Heart left ventricle (tissue), 16 donors: ENCODE measurements around the gene ZWILCH. TPM values are rescaled to one million over a fixed set of nuclear protein-coding genes. Genes with fewer than 3 reads are reported as not detected.

Source experiments
- ATAC-seq, 4 donors: fragments of 200-7000 bp; cut with Tn5 transposase; one replicate each; pipeline ENCODE4 v1.9.1; 2020 to 2022; ENCODE audit warnings: moderate library complexity in 4 of 4, mild to moderate bottlenecking in 3 of 4, moderate number of reproducible peaks in 1 of 4
- DNase-seq, 5 donors: peaks; one replicate each; pipeline ENCODE4 v3.0.0-alpha.2; 2020
- H3K27ac ChIP-seq, 12 donors: fragments of 200-600 bp; sonication (generic) in 4 of 12; one replicate each; pipeline versions ENCODE4 v1.5.0 to v1.8.0; 2016 to 2022; ENCODE audit warnings: mild to moderate bottlenecking in 2 of 12
- H3K27me3 ChIP-seq, 9 donors: fragments of 200-600 bp; sonication (generic) in 2 of 9; one replicate each; pipeline versions ENCODE4 v1.5.1 to v1.8.0; 2016 to 2022; ENCODE audit warnings: mild to moderate bottlenecking in 3 of 9
- H3K36me3 ChIP-seq, 9 donors: fragments of 200-600 bp; sonication (generic) in 2 of 9; one replicate each; pipeline versions ENCODE4 v1.5.0 to v1.8.0; 2018 to 2022; ENCODE audit warnings: mild to moderate bottlenecking in 2 of 9
- H3K4me1 ChIP-seq, 12 donors: fragments of 200-600 bp; sonication (generic) in 4 of 12; one replicate each; pipeline versions ENCODE4 v1.5.0 to v1.8.0; 2016 to 2022; ENCODE audit warnings: mild to moderate bottlenecking in 3 of 12
- H3K4me3 ChIP-seq, 12 donors: fragments of 200-600 bp; sonication (generic) in 4 of 12; one replicate each; pipeline versions ENCODE4 v1.5.0 to v1.8.0; 2017 to 2022; ENCODE audit warnings: mild to moderate bottlenecking in 9 of 12, moderate library complexity in 4 of 12
- H3K9me3 ChIP-seq, 12 donors: fragments of 200-600 bp; sonication (generic) in 4 of 12; one replicate each; pipeline versions ENCODE4 v1.5.0 to v1.8.0; 2016 to 2022; ENCODE audit warnings: mild to moderate bottlenecking in 1 of 12
- POLR2A ChIP-seq, 2 donors: fragments of 450-650 bp; IDR thresholded peaks; one replicate each; pipeline ENCODE4 v1.6.1; 2017; ENCODE audit warnings: antibody characterized with exemption in 2 of 2, mild to moderate bottlenecking in 2 of 2, moderate library complexity in 2 of 2
- WGBS, 4 donors: extraction: QIAGEN DNeasy Blood & Tissue Kit in 2 of 4; methylation state at CpG; one replicate each; pipeline versions ENCODE4 v1.1.5 to v1.1.7; 2013 to 2018; 5-methylcytosine and 5-hydroxymethylcytosine counted together
- intact Hi-C, 10 donors: fragments of 100-400 bp; cut with DNase I; formaldehyde crosslinking; loops; one replicate each; pipeline versions ENCODE4 v1.11.1 to v1.14.2; 2022
- polyA plus RNA-seq, 2 donors: library from polyadenylated mRNA; stranded (reverse); fragments of 200-250 nt; gene quantifications; one replicate each; pipeline ENCODE4 v1.2.3, GENCODE V29; 2013
- total RNA-seq, 9 donors: library from RNA; depleted of rRNA in 2 of 9; stranded (reverse); fragments of >200 nt in 2 of 9; fragmentation: NEBNext Ultra II Directional in 3 of 9; extraction: Animal tissue kit (Norgen Biotek cat#: 25700) in 3 of 9; gene quantifications; one replicate each; pipeline versions ENCODE4 v1.1.0 to v1.2.4, GENCODE V29; 2016 to 2023
- TF ChIP-seq, protein P1 (sequence below), 12 donors: fragments of 200-600 bp; sonication (generic) in 4 of 12; IDR thresholded peaks; one replicate each; pipeline versions ENCODE4 v1.5.0 to v1.8.0; 2018 to 2022; ENCODE audit warnings: antibody characterized with exemption in 12 of 12, mild to moderate bottlenecking in 5 of 12
- donor health status: ischemic (EF 13 %, LVEDD 7.1; RV severe dilation, severe dysfunction).
- donor health status: healthy with polysubstance abuse.
- donor health status: DM: no; HTN: yes; CAD: no.
- donor health status: DM: no; HTN: no; CAD: no.
- donor health status: ischemic (EF 25% LVEDD 6.9; RV normal size, moderate dysfunction).
- donor health status: ischemic (EF 25% LVEDD 5.7; RV mildly dilated, moderate dysfunction).
- donor health status: healthy.
- donor health status: DM: yes; HTN: yes; CAD: no.
- donor health status: ischemic (EF 35%, LVEDD 5.7; RV mildly dilated, moderate dysfunction).
- donor health status: nonischemic (EF 11% LVEDD 7.7; RV severe dilation, severe dysfunction).
- donor health status: DM: yes; HTN: yes; CAD: no.
- donor health status: PGD.
- donor health status: ischemic (EF 29% LVEDD 5.4; RV normal size, mild dysfunction).
- donor health status: nonischemic (EF 23%, LVEDD 6.1; RV moderate dilation, normal function).

The ZWILCH gene
- total and polyA plus RNA-seq, 11 donors: 0.53 to 5.4 (median 2.6) TPM

DNA sequence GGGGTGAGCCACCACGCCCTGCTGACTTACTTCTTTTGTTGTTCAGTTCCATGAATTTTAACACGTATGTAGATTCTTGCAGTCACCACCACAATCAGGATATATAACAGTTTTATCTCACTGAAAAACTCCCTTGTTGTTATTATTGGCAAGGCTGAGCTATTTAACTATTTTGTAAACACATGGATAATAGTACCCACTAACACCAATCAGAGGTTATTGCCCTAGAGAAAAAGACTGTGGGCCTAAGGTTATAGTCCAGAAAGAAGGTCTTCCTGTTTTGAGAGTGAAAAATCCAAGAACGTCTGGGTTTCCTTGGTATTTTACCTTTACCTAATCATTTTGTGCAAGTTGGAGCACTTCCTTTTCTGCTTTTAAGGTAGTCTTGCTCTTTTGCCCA, 9.5 kb downstream of the ZWILCH start:
- Histone ChIP-seq H3K9me3 (no peaks in the 10 kb centered on the region), H3K27ac (no peak overlapping the region), H3K36me3 (peaks cover 0 to 49% (median 4%) of the 10 kb centered on the region in 9 donors), H3K4me3 (no peak overlapping the region), H3K27me3 (no peaks in the 10 kb centered on the region), H3K4me1 (no peaks in the 10 kb centered on the region)
- 85 to 86% (median 85%) methylated on average over 3 of the region's 3 CpGs for WGBS, 4 donors
- DNase-seq (no peak), ATAC-seq (no peak)
- intact Hi-C loops: no loop called here
- TF ChIP-seq POLR2A (IDR thresholded peaks at IDR 0.05): no peak
- TF ChIP-seq, protein P1, sequence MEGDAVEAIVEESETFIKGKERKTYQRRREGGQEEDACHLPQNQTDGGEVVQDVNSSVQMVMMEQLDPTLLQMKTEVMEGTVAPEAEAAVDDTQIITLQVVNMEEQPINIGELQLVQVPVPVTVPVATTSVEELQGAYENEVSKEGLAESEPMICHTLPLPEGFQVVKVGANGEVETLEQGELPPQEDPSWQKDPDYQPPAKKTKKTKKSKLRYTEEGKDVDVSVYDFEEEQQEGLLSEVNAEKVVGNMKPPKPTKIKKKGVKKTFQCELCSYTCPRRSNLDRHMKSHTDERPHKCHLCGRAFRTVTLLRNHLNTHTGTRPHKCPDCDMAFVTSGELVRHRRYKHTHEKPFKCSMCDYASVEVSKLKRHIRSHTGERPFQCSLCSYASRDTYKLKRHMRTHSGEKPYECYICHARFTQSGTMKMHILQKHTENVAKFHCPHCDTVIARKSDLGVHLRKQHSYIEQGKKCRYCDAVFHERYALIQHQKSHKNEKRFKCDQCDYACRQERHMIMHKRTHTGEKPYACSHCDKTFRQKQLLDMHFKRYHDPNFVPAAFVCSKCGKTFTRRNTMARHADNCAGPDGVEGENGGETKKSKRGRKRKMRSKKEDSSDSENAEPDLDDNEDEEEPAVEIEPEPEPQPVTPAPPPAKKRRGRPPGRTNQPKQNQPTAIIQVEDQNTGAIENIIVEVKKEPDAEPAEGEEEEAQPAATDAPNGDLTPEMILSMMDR (IDR thresholded peaks at IDR 0.05): no peak

DNA sequence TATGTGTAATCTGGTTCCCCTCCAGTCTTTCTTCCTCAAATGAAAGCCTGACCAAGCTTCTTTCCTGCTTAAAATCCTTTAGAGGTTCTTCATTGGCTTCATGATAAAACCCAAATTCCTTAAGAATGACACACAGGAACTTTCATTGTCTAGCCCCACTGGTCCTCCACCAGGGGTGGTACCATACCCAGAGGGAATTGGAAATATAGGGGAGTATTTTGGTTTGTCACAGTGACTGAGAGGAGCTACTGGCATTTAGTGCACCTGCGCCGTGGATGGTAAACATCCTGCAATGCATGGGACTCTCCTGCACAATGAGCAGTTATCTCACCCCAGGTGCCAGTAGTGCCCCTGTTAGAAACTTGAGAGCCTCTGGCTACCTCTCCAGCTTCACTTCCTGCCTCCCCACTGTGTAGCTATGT, 10.8 kb downstream of the ZWILCH start:
- no peaks in the 10 kb centered on the region for H3K27me3 ChIP-seq
- intact Hi-C loops: no loop called here
- H3K9me3 ChIP-seq: no peaks in the 10 kb centered on the region
- no peak for TF ChIP-seq POLR2A (IDR thresholded peaks at IDR 0.05)
- no peak overlapping the region for H3K4me3 ChIP-seq
- H3K36me3 ChIP-seq: peaks cover 0 to 50% (median 4%) of the 10 kb centered on the region in 9 donors
- H3K4me1 ChIP-seq: no peaks in the 10 kb centered on the region
- no peak overlapping the region for H3K27ac ChIP-seq
- DNase-seq (no peak), ATAC-seq (no peak)
- 91 to 100% (median 97%) methylated on average over 2 of the region's 2 CpGs for WGBS, 4 donors

DNA sequence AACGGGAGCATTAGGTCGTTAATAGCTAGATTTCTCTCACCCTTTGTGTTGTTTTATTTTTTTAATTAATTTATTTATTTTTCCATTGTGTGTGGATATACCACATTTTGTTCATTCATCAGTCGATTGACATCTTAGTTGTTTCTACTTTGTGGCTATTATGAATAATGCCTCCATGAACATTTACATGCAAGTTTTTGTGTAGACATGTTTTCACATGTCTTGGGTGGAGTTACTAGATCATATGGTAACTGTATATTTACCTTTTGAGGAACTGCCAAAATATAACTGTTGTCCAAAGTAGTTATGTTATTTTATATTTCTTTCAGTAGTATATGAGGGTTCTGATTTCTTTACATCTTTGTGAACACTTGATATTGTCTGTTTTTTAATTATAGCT, 18.8 kb downstream of the ZWILCH start:
- peaks cover 0 to 7% (median 0%) of the 10 kb centered on the region in 12 donors for H3K4me1 ChIP-seq
- ATAC-seq (no peak), DNase-seq (no peak)
- TF ChIP-seq, protein P1 (IDR thresholded peaks at IDR 0.05): no peak
- no peak for TF ChIP-seq POLR2A (IDR thresholded peaks at IDR 0.05)
- peaks cover 0 to 55% (median 6%) of the 10 kb centered on the region in 9 donors for H3K36me3 ChIP-seq
- no peaks in the 10 kb centered on the region for H3K9me3 ChIP-seq
- WGBS, 4 donors: 95 to 98% (median 96%) methylated on average over 3 of the region's 3 CpGs
- no peak overlapping the region for H3K27ac ChIP-seq
- intact Hi-C loops: no loop called here
- no peaks in the 10 kb centered on the region for H3K27me3 ChIP-seq
- H3K4me3 ChIP-seq: no peak overlapping the region

DNA sequence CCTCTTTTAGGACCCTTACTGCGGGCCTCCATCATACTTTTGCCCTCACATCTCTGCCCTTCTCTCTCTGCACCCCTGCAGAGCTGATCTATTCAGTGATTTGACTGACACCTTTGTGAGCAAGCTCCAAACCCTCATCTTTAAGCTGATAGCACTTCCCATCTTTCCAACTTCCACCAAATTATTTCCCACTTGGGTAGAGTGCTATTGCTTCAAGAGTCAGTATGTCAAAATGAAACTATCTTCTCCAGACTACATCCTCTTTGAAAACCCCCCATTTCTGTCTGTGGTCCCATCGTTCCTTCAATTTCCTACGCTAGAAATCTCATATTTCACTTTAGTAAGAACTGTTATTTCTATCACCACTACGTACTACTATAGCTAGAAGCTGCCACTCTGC, 19.7 kb downstream of the ZWILCH start:
- 90 to 96% (median 94%) methylated on average over 4 of the region's 4 CpGs for WGBS, 4 donors
- H3K27ac ChIP-seq: no peak overlapping the region

More for the DNA sequence above, 19.7 kb downstream of the ZWILCH start:
- intact Hi-C loops: no loop called here
- H3K4me1 ChIP-seq: peaks cover 0 to 7% (median 0%) of the 10 kb centered on the region in 12 donors
- TF ChIP-seq, protein P1 (IDR thresholded peaks at IDR 0.05): no peak
- no peak for TF ChIP-seq POLR2A (IDR thresholded peaks at IDR 0.05)
- no peak for ATAC-seq
- H3K4me3 ChIP-seq: no peak overlapping the region
- DNase-seq: no peak
- H3K36me3 ChIP-seq: peaks cover 0 to 58% (median 11%) of the 10 kb centered on the region in 9 donors
- H3K27me3 ChIP-seq: no peaks in the 10 kb centered on the region
- H3K9me3 ChIP-seq: no peaks in the 10 kb centered on the region
